ENCODE data around the gene GALNT5.

DNA sequence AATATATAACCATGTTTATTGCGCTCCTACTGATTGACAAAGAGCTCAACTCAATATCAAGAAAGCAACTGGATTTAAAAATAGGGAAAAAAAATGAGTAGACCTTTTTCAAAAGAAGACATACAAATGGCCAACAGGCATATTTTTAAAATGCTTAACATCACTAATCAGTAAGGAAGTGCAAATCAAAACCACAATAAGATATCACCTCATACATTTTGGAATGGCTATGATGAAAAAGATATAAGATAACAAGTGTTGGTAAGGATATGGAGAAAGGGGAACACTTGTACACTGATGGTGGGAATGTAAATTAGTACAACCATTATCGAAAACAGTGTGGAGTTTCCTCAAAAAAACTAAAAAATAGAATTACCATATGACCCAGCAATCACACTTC, 5.6 kb upstream of the GALNT5 start:
- TF ChIP-seq, protein P1, sequence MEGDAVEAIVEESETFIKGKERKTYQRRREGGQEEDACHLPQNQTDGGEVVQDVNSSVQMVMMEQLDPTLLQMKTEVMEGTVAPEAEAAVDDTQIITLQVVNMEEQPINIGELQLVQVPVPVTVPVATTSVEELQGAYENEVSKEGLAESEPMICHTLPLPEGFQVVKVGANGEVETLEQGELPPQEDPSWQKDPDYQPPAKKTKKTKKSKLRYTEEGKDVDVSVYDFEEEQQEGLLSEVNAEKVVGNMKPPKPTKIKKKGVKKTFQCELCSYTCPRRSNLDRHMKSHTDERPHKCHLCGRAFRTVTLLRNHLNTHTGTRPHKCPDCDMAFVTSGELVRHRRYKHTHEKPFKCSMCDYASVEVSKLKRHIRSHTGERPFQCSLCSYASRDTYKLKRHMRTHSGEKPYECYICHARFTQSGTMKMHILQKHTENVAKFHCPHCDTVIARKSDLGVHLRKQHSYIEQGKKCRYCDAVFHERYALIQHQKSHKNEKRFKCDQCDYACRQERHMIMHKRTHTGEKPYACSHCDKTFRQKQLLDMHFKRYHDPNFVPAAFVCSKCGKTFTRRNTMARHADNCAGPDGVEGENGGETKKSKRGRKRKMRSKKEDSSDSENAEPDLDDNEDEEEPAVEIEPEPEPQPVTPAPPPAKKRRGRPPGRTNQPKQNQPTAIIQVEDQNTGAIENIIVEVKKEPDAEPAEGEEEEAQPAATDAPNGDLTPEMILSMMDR (IDR thresholded peaks at IDR 0.05), result no peak
- no peak for TF ChIP-seq POLR2A (IDR thresholded peaks at IDR 0.05)
